Keratinocyte (primary cell): ENCODE measurements around the gene ZNF521. TPM values are rescaled to one million over a fixed set of nuclear protein-coding genes. Genes with fewer than 3 reads are reported as not detected.

Experiments
- DNase-seq: peaks from one replicate; pipeline ENCODE4 v3.0.0-alpha.2; 2011; ENCODE audit warnings: low read depth, missing footprints, low spot score
- FAIRE-seq: peaks from 2 replicates; lab custom pipeline; 2011; peaks lifted over from hg19 to GRCh38; lab: Jason Lieb, UNC
- H2AFZ ChIP-seq: 2 replicates; pipeline ENCODE4 v1.6.0; 2012; ENCODE audit warnings: low read length, control low read depth, inconsistent platforms; ENCODE audit not compliant: control insufficient read depth
- H3K27ac ChIP-seq: 2 replicates; pipeline ENCODE4 v1.5.1; 2011; ENCODE audit warnings: low read length; ENCODE audit not compliant: control insufficient read depth, insufficient read depth
- H3K27me3 ChIP-seq: 3 replicates; pipeline ENCODE4 v1.6.0; 2011; ENCODE audit warnings: low read length; ENCODE audit not compliant: control insufficient read depth, insufficient read depth; ENCODE audit errors: extremely low read depth
- H3K36me3 ChIP-seq, 2 experiments: 2 replicates in 1 of 2; 3 replicates in 1 of 2; pipeline ENCODE4 v1.5.1; 2011; ENCODE audit warnings: low read length in 2 of 2, mild to moderate bottlenecking in 1 of 2; ENCODE audit not compliant: control insufficient read depth in 2 of 2, insufficient read depth in 2 of 2; ENCODE audit errors: extremely low read depth in 1 of 2
- H3K4me1 ChIP-seq: 3 replicates; pipeline ENCODE4 v1.5.1; 2011; ENCODE audit warnings: low read length; ENCODE audit not compliant: control insufficient read depth, insufficient read depth; ENCODE audit errors: extremely low read depth
- H3K4me2 ChIP-seq: 3 replicates; pipeline ENCODE4 v1.6.0; 2011; ENCODE audit warnings: low read depth, low read length; ENCODE audit not compliant: control insufficient read depth, insufficient read depth; ENCODE audit errors: extremely low read depth
- H3K4me3 ChIP-seq, 3 experiments: fragments of 200-600 bp in 1 of 3; sonication (generic) in 1 of 3; 2 replicates in 2 of 3; 3 replicates in 1 of 3; pipeline ENCODE4 v1.5.1; 2011 to 2016; ENCODE audit warnings: low read length in 3 of 3, mild to moderate bottlenecking in 3 of 3, control low read depth in 2 of 3, inconsistent platforms in 1 of 3, low read depth in 1 of 3, mixed read lengths in 1 of 3, mixed run types in 1 of 3, moderate library complexity in 1 of 3; ENCODE audit not compliant: control insufficient read depth in 2 of 3, insufficient read depth in 2 of 3; ENCODE audit errors: extremely low read depth in 1 of 3
- H3K79me2 ChIP-seq: 2 replicates; pipeline ENCODE4 v1.6.0; 2012; ENCODE audit warnings: low read length; ENCODE audit not compliant: control insufficient read depth, insufficient read depth
- H3K9ac ChIP-seq: 3 replicates; pipeline ENCODE4 v1.6.0; 2011; ENCODE audit warnings: low read length; ENCODE audit not compliant: control insufficient read depth, insufficient read depth; ENCODE audit errors: extremely low read depth
- H3K9me1 ChIP-seq: 3 replicates; pipeline ENCODE4 v1.6.0; 2011; ENCODE audit warnings: low read length; ENCODE audit not compliant: control insufficient read depth, insufficient read depth; ENCODE audit errors: extremely low read depth
- H3K9me3 ChIP-seq: 2 replicates; pipeline ENCODE4 v1.5.1; 2012; ENCODE audit warnings: low read depth, low read length; ENCODE audit not compliant: control insufficient read depth
- H4K20me1 ChIP-seq: 3 replicates; pipeline ENCODE4 v1.6.0; 2011; ENCODE audit warnings: low read length; ENCODE audit not compliant: control insufficient read depth, insufficient read depth; ENCODE audit errors: extremely low read depth
- EZH2 ChIP-seq: IDR thresholded peaks from one replicate; pipeline ENCODE4 v1.6.1; 2012; ENCODE audit warnings: inconsistent platforms, mild to moderate bottlenecking, low read length, moderate library complexity
- dilution Hi-C: fragments of 300-500 bp; cut with MboI; formaldehyde crosslinking; loops from one replicate; pipeline ENCODE4 v1.7.0; 2020; ENCODE audit warnings: low sequenced_read_pairs; ENCODE audit not compliant: extremely low pct_ligation_motif_present
- polyA minus RNA-seq, 3 experiments: library from RNA; depleted of rRNA, polyadenylated mRNA; stranded (reverse); fragments of >200 nt; gene quantifications; 1 replicate in 1 of 3; 2 replicates in 1 of 3; 3 replicates in 1 of 3; pipeline ENCODE4 v1.2.3, GENCODE V29; 2011
- polyA plus RNA-seq, 5 experiments: library from polyadenylated mRNA; depleted of rRNA in 3 of 5; stranded (reverse) in 3 of 5; stranded (forward) in 1 of 5; unstranded in 1 of 5; fragments of >200 nt; gene quantifications; 1 replicate in 1 of 5; 2 replicates in 3 of 5; 3 replicates in 1 of 5; pipeline versions ENCODE4 v1.2.1 to v1.2.3, GENCODE V29; 2011 to 2012; ENCODE audit warnings: missing spikeins in 2 of 5, low read depth in 1 of 5, low replicate concordance in 1 of 5
- TF ChIP-seq, protein P1 (sequence below), 3 experiments: IDR thresholded peaks in 1 of 3; conservative IDR thresholded peaks in 1 of 3; optimal IDR thresholded peaks in 1 of 3; 2 replicates in 2 of 3; 3 replicates in 1 of 3; pipeline versions ENCODE3 to v1.5.1; 2011; ENCODE audit warnings: low read length in 3 of 3, mild to moderate bottlenecking in 3 of 3, moderate library complexity in 2 of 3, control low read depth in 1 of 3, inconsistent platforms in 1 of 3; ENCODE audit not compliant: insufficient read depth in 2 of 3; ENCODE audit errors: extremely low read depth in 1 of 3

The ZNF521 gene
- polyA plus RNA-seq, result 0.02 to 0.09 TPM (median 0.07 TPM) in 3 replicates
- not detected for polyA plus RNA-seq (2011; ENCODE audit: low read depth)
- polyA plus RNA-seq (2011; cell fraction: cytosol; rRNA removed), result 0.01 and 0.18 TPM in 2 replicates
- 0.04 TPM in 2 replicates for polyA plus RNA-seq (2011; cell fraction: nucleus; rRNA removed)
- not detected in 2 replicates for polyA plus RNA-seq (2012; ENCODE audit: low replicate concordance)
- polyA minus RNA-seq, result 1.5 to 1.8 TPM in 2 of 3 replicates, not detected in the other
- not detected for polyA minus RNA-seq (2011; cell fraction: cytosol; rRNA and poly(A)+ RNA removed)
- 0.39 and 0.42 TPM in 2 replicates for polyA minus RNA-seq (2011; cell fraction: nucleus; rRNA and poly(A)+ RNA removed)

DNA sequence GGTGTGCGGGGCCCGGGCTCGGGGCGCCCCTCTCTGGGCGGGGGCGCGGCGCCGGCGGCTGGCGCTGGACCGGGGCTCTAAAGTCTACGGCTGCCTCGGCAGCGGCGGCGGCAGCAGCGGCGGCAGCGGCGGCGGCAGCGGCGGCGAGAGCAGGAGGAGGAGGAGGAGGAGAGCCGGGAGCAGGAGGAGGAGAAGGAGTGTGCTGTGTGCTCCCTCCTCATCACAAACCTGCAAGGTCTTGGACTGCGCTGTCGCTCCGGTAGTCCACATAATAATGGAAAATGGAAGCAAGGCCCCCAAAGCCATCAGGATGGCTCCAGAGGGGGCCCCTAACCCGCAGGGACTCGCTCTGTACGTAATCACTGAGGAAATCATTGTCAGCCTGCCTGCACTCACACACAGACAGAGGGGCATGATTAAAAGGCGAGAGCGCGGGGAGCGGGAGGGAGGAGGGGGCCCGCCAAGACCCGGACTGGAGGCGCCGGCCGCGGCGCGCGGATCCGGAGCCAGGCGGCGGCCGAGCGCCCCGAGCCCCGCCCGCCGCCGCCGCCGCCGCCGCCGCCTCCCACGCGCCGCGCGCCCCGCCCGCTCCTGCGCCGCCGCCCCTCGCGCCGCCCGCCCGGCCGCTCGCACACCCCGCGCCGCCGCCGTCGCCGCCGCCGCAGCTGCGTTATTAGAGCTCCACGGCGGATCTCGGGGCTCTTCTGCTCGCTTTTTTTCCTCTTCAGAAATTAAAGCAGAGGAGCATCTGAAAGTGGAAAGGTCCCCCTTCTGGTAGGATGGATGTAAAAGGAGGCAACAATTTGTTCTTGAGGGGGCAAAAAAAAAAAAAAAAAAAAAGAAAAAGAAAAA, at the start of gene ZNF521:
Gene ZNF521 (minus strand): TSS at position 390 of the 852 bp plus-strand sequence. CDS start 1,220 bp downstream, outside the sequence.
- H3K9me1 ChIP-seq, result no peaks in the 10 kb centered on the region
- no peak for DNase-seq
- H4K20me1 ChIP-seq, result no peaks in the 10 kb centered on the region
- TF ChIP-seq, protein P1, sequence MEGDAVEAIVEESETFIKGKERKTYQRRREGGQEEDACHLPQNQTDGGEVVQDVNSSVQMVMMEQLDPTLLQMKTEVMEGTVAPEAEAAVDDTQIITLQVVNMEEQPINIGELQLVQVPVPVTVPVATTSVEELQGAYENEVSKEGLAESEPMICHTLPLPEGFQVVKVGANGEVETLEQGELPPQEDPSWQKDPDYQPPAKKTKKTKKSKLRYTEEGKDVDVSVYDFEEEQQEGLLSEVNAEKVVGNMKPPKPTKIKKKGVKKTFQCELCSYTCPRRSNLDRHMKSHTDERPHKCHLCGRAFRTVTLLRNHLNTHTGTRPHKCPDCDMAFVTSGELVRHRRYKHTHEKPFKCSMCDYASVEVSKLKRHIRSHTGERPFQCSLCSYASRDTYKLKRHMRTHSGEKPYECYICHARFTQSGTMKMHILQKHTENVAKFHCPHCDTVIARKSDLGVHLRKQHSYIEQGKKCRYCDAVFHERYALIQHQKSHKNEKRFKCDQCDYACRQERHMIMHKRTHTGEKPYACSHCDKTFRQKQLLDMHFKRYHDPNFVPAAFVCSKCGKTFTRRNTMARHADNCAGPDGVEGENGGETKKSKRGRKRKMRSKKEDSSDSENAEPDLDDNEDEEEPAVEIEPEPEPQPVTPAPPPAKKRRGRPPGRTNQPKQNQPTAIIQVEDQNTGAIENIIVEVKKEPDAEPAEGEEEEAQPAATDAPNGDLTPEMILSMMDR (optimal IDR thresholded peaks at IDR 0.05 in 1 of 3, IDR thresholded peaks at IDR 0.05 in 1 of 3, conservative IDR thresholded peaks at IDR 0.05 in 1 of 3; ENCODE audit: extremely low read depth in 1 of 3, insufficient read depth in 2 of 3, low read length in 3 of 3), result no peak
- TF ChIP-seq EZH2, result no peak
- peak within 1 kb of the TSS; percentile 95 for H3K4me2 ChIP-seq
- FAIRE-seq, result no peak
- H3K9ac ChIP-seq, result peak within 1 kb of the TSS; percentile 28
- dilution Hi-C loops, result no loop called here
- no peaks in the 10 kb centered on the region for H3K79me2 ChIP-seq
- peak within 1 kb of the TSS; percentile 93 for H2AFZ ChIP-seq
- H3K9me3 ChIP-seq, result no peaks in the 10 kb centered on the region
- H3K27me3 ChIP-seq, result peaks cover 34% of the 10 kb centered on the region
- H3K36me3 ChIP-seq, result no peaks in the 10 kb centered on the region
- H3K4me3 ChIP-seq, result peak within 1 kb of the TSS; percentile 36 to 82 (median 73)
- H3K27ac ChIP-seq, result no peak within 1 kb of the TSS
- peaks cover 12% of the 10 kb centered on the region for H3K4me1 ChIP-seq

GRCh38 chr18:25399554-25399953, 47.6 kb upstream of the ZNF521 start:
- Histone ChIP-seq H4K20me1 (no peaks in the 10 kb centered on the region), H3K4me1 (no peaks in the 10 kb centered on the region), H3K9ac (no peak overlapping the region), H3K27me3 (no peaks in the 10 kb centered on the region), H3K36me3 (no peaks in the 10 kb centered on the region), H3K9me3 (no peaks in the 10 kb centered on the region), H3K4me3 (no peak overlapping the region), H3K79me2 (no peaks in the 10 kb centered on the region), H3K9me1 (no peaks in the 10 kb centered on the region), H3K27ac (no peak overlapping the region), H3K4me2 (no peak overlapping the region), H2AFZ (no peak overlapping the region)
- dilution Hi-C loops, result no loop called here
- TF ChIP-seq EZH2, result no peak
- TF ChIP-seq, protein P1 (optimal IDR thresholded peaks at IDR 0.05 in 1 of 3, IDR thresholded peaks at IDR 0.05 in 1 of 3, conservative IDR thresholded peaks at IDR 0.05 in 1 of 3; ENCODE audit: extremely low read depth in 1 of 3, insufficient read depth in 2 of 3, low read length in 3 of 3), result no peak
- DNase-seq, result no peak
- no peak for FAIRE-seq
